NB4 (cell line): ENCODE results near the gene FN1.

ENCODE experiments used
- DNase-seq: peaks from one replicate; pipeline ENCODE4 v3.0.0; 2010; ENCODE audit warnings: low read depth
- H3K4me3 ChIP-seq: one replicate; pipeline ENCODE4 v1.5.1; 2011; ENCODE audit warnings: mild to moderate bottlenecking, low read depth, low read length, moderate library complexity
- MYC ChIP-seq: IDR thresholded peaks from 2 replicates; pipeline ENCODE4 v1.6.1; 2011; ENCODE audit warnings: low read depth, low read length
- POLR2A ChIP-seq: IDR thresholded peaks from 2 replicates; pipeline ENCODE4 v1.6.1; 2011; ENCODE audit warnings: mild to moderate bottlenecking; ENCODE audit not compliant: insufficient read length; ENCODE audit errors: extremely low read depth
- TF ChIP-seq, protein P1 (sequence below): IDR thresholded peaks from 2 replicates; pipeline ENCODE4 v1.6.1; 2011; ENCODE audit warnings: low read depth, low read length
- TF ChIP-seq, protein P2 (sequence below): IDR thresholded peaks from one replicate; pipeline ENCODE4 v1.5.1; 2012; ENCODE audit warnings: low read depth, low read length

The FN1 gene

DNA sequence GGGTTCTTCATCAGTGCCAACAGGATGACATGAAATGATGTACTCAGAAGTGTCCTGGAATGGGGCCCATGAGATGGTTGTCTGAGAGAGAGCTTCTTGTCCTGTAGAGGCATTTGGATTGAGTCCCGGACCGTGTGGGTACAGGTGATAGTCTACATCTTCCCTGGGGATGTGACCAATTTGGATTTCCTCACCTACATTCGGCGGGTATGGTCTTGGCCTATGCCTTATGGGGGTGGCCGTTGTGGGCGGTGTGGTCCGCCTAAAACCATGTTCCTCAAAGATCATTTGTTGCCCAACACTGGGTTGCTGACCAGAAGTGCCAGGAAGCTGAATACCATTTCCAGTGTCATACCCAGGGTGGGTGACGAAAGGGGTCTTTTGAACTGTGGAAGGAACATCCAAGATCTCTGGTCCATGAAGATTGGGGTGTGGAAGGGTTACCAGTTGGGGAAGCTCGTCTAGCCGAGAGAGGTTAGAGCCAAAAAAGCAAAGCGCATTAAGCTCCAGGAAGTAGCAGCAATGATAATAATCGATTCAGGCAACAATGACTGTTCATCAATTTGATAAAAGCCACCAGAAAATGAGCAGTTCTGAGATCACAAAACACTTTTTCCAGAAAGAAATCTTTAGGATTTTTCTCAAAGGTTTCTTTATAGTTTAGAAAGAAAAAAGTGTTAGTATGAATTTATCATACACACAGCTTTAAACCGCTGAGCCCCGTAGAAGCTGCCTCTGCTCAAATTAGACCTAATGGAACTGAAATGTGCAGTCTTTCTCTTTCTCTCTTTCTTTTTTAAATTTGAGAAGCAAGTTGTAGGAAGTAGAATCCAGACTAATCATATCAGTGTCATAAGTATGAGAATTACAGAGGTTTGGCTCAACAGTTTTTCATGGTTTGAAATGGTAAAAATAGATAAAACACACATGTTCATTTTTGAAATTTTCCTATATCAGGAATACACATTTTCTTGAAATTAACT, 63.7 kb downstream of the FN1 start:
- DNase-seq, result no peak
- H3K4me3 ChIP-seq, result no peak overlapping the region
- no peak for TF ChIP-seq POLR2A
- TF ChIP-seq, protein P1, sequence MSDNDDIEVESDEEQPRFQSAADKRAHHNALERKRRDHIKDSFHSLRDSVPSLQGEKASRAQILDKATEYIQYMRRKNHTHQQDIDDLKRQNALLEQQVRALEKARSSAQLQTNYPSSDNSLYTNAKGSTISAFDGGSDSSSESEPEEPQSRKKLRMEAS, result no peak
- TF ChIP-seq, protein P2, sequence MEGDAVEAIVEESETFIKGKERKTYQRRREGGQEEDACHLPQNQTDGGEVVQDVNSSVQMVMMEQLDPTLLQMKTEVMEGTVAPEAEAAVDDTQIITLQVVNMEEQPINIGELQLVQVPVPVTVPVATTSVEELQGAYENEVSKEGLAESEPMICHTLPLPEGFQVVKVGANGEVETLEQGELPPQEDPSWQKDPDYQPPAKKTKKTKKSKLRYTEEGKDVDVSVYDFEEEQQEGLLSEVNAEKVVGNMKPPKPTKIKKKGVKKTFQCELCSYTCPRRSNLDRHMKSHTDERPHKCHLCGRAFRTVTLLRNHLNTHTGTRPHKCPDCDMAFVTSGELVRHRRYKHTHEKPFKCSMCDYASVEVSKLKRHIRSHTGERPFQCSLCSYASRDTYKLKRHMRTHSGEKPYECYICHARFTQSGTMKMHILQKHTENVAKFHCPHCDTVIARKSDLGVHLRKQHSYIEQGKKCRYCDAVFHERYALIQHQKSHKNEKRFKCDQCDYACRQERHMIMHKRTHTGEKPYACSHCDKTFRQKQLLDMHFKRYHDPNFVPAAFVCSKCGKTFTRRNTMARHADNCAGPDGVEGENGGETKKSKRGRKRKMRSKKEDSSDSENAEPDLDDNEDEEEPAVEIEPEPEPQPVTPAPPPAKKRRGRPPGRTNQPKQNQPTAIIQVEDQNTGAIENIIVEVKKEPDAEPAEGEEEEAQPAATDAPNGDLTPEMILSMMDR, result no peak
- TF ChIP-seq MYC, result no peak

DNA sequence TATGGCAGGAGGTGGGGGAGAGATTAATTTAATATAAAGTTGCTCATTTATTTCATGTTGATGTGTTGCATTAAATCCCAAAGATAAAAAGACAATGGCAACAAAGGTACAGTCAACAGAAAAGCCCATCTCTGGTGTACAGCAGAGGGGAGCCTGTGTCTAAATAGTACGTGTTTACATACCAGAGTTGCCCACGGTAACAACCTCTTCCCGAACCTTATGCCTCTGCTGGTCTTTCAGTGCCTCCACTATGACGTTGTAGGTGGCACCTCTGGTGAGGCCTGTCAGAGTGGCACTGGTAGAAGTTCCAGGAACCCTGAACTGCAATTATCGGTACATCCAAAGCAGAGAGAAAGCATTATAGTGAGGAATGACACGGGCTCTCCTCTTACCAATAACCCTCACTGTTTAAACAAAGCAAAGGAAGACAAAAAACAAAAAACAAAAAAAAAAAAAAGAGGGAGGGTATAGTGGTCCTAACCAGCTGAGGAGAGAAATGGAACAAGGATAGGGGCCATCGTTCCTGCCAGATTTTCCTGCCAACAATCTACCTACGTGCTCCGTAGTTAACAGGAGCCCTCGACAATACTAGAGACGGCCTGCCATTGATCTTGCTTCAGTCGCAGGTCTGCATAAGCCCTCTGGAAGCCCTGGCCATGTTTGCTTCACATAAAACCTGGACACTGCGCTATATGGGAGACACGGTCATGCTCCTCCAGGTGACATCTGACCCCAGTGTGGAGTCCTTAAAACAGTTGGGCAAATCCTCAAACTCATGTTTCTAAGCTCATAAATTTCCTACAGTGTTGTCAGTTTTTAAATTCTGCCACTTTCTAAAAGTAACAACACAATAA, 65.5 kb downstream of the FN1 start:
- no peak for DNase-seq

DNA sequence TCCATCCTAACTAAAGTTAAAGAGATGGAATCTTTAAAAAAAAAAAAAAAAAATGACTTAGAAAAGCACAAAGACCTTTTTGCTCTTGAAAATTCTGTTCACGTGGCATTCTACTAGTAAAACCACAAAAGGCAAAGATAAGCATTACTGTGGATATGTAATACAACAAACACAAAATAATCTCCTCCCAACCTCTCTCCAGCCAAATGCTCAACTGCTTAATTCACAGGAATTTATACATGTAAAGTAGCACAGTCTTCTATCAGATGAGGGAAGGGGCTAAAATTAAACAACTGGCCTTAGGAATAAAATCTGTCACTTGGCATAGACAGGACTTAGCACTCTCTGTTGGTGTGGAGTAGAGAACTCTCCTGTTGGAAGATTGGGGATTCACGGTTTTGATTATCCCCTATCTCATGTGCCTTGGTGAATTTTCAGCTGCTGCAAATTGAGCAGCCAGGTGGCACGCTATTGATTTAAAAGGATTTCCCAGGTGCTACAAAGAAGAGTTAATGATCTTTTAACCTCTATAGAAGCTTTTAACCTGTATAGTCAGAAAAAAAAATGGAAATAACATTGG, 66.6 kb downstream of the FN1 start:
- TF ChIP-seq MYC (no peak), POLR2A (no peak)
- TF ChIP-seq, protein P2, result no peak
- TF ChIP-seq, protein P1, result no peak
- DNase-seq, result no peak
- no peak overlapping the region for H3K4me3 ChIP-seq

More for the DNA sequence above, 65.5 kb downstream of the FN1 start:
- no peak overlapping the region for H3K4me3 ChIP-seq
- TF ChIP-seq POLR2A (no peak), MYC (no peak)
- TF ChIP-seq, protein P1, result no peak
- TF ChIP-seq, protein P2, result no peak

DNA sequence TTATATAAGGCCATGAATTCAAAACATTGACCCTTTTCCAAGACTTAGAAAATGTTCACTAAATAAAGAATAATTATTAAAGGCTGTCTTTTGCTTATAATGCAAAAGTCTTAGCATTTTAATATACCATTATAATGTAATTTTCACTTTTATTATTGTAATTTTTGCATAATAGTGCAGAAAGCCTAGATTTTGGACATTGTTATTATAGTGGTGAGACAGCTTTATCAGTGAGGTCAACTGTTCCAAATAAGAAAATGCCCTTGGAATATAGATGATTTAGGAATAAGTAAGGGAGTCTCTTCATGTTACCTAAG, 67.4 kb downstream of the FN1 start:
- DNase-seq, result no peak
- no peak overlapping the region for H3K4me3 ChIP-seq
- TF ChIP-seq, protein P2, result no peak
- TF ChIP-seq, protein P1, result no peak
- TF ChIP-seq POLR2A (no peak), MYC (no peak)

DNA sequence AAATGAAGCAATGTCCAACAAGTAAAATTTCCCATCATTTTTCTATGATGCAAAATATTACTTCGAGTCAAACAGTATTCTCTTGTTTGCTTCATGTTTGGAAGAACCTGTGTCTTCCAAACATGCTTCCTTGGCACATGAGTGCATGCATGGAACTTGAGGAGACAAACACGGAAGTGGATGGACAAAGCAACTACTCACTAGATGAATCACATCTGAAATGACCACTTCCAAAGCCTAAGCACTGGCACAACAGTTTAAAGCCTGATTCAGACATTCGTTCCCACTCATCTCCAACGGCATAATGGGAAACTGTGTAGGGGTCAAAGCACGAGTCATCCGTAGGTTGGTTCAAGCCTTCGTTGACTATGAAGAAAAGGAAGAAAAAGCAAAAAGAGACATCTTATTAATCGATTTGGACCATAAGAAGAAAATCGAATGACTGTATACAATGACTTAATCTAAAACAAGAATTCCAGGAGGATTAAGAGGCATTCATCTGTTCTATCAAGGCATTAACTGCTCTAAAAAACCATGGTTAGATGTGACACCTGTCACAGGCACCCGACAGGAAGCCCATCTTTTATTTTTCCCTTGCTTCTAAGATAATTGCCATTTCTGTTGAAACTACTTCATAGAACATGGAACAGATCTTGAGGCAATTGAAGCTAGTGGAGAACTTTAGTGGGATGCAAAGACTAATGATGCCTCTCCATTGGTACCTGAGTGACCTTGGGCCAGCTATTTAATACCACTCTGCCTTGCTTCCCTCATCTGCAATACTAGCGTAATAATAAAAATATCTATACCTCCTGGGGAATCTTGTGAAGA, 68.0 kb downstream of the FN1 start:
- TF ChIP-seq MYC (no peak), POLR2A (no peak)
- TF ChIP-seq, protein P1, result no peak
- TF ChIP-seq, protein P2, result no peak
- DNase-seq, result no peak
- H3K4me3 ChIP-seq, result no peak overlapping the region
